HepG2 (cell line): ENCODE measurements around the gene NFATC2. TPM values are rescaled to one million over a fixed set of nuclear protein-coding genes. Genes with fewer than 3 reads are reported as not detected.

Experiments
- ATAC-seq: fragments of 200-7000 bp; cut with Tn5 transposase; 3 replicates; pipeline ENCODE4 v1.9.1; 2020; ENCODE audit warnings: mild to moderate bottlenecking, moderate library complexity
- BruUV-seq: library from RNA; stranded (reverse); fragments of 400-500 nt; replicated peaks from 2 replicates; lab custom pipeline; 2021; lab: Mats Ljungman, UMichigan
- CTCF ChIA-PET: fragments of 300-600 bp; formaldehyde crosslinking; extraction: SDS; loops from one replicate; lab custom pipeline; 2021; ENCODE audit warnings: low total read pairs, inconsistent platforms, low intra/inter-chr PET ratio; lab: Yijun Ruan, JAX
- POLR2A ChIA-PET: fragments of 350-600 bp; sonication (Branson Sonifier 250); formaldehyde crosslinking; loops from one replicate; lab custom pipeline; 2020; ENCODE audit warnings: antibody characterized with exemption, inconsistent platforms; lab: Yijun Ruan, JAX
- DNase-seq: peaks from one replicate; pipeline ENCODE4 v3.0.0-alpha.2; 2015; ENCODE audit warnings: low spot score
- FAIRE-seq: peaks from 3 replicates; lab custom pipeline; 2011; peaks lifted over from hg19 to GRCh38; lab: Jason Lieb, UNC
- H2AFZ ChIP-seq: one replicate; pipeline ENCODE4 v1.6.1; 2011; ENCODE audit warnings: low read length, inconsistent platforms
- H3K27ac ChIP-seq: fragments of 300-600 bp; 3 replicates; pipeline ENCODE4 v1.8.0; 2011; ENCODE audit warnings: mixed run types, mild to moderate bottlenecking, mixed read lengths, low read length, inconsistent platforms; ENCODE audit not compliant: insufficient read depth; ENCODE audit errors: extremely low read length
- H3K27me3 ChIP-seq, 2 experiments: fragments of 200-600 bp in 1 of 2; 2 replicates in 1 of 2; 3 replicates in 1 of 2; pipeline versions ENCODE4 v1.6.0 to v1.8.0; 2011; ENCODE audit warnings: low read length in 2 of 2, mild to moderate bottlenecking in 2 of 2, moderate library complexity in 2 of 2, inconsistent platforms in 1 of 2; ENCODE audit not compliant: insufficient read depth in 2 of 2, control insufficient read depth in 1 of 2
- H3K36me3 ChIP-seq, 2 experiments: fragments of 200-600 bp in 1 of 2; replicated peaks in 1 of 2; 2 replicates in 1 of 2; 3 replicates in 1 of 2; pipeline versions ENCODE4 v1.5.1 to v1.8.0; 2011; ENCODE audit warnings: low read length in 2 of 2, inconsistent platforms in 1 of 2; ENCODE audit not compliant: insufficient read depth in 2 of 2, control insufficient read depth in 1 of 2
- H3K4me1 ChIP-seq: 2 replicates; pipeline ENCODE4 v1.5.1; 2012; ENCODE audit warnings: low read length, inconsistent platforms; ENCODE audit not compliant: insufficient read depth
- H3K4me2 ChIP-seq: 2 replicates; pipeline ENCODE4 v1.6.0; 2011; ENCODE audit warnings: low read depth, low read length, inconsistent platforms
- H3K4me3 ChIP-seq, 3 experiments: fragments of 200-600 bp in 1 of 3; sonication (generic), shearing (Covaris generic) in 1 of 3; replicated peaks in 1 of 3; 2 replicates each; pipeline ENCODE4 v1.5.1; 2011 to 2016; ENCODE audit warnings: low read length in 3 of 3, inconsistent platforms in 2 of 3, low read depth in 2 of 3, mild to moderate bottlenecking in 2 of 3, control low read depth in 1 of 3, mixed read lengths in 1 of 3; ENCODE audit not compliant: insufficient read depth in 1 of 3
- H3K79me2 ChIP-seq: one replicate; pipeline ENCODE4 v1.6.1; 2011; ENCODE audit warnings: low read length, inconsistent platforms; ENCODE audit not compliant: insufficient read depth
- H3K9ac ChIP-seq: 2 replicates; pipeline ENCODE4 v1.6.0; 2011; ENCODE audit warnings: mild to moderate bottlenecking, low read depth, low read length, inconsistent platforms; ENCODE audit not compliant: insufficient read depth
- H3K9me3 ChIP-seq: 2 replicates; pipeline ENCODE4 v1.5.1; 2012; ENCODE audit warnings: mild to moderate bottlenecking, low read length
- H4K20me1 ChIP-seq: 2 replicates; pipeline ENCODE4 v1.6.0; 2011; ENCODE audit warnings: inconsistent platforms, mild to moderate bottlenecking, low read length, moderate library complexity; ENCODE audit not compliant: insufficient read depth
- GMEB2 ChIP-seq: IDR thresholded peaks from 2 replicates; pipeline ENCODE4 v1.6.1; 2016; ENCODE audit warnings: missing biosample characterization, missing genetic modification reagents, low read depth
- IKZF4 ChIP-seq: sonication (generic); formaldehyde crosslinking; IDR thresholded peaks from 2 replicates; pipeline ENCODE4 v1.5.1; 2020; ENCODE audit warnings: borderline replicate concordance, mild to moderate bottlenecking, low read depth, missing genetic modification reagents; ENCODE audit errors: not compliant biosample characterization
- RXRA ChIP-seq: sonication (generic); formaldehyde crosslinking; IDR thresholded peaks from 2 replicates; pipeline ENCODE4 v1.5.1; 2020; ENCODE audit warnings: missing genetic modification reagents
- SMARCE1 ChIP-seq: fragments of 450-650 bp; IDR thresholded peaks from 2 replicates; pipeline ENCODE4 v1.6.1; 2017; ENCODE audit warnings: borderline replicate concordance
- ZBTB39 ChIP-seq: sonication (generic); formaldehyde crosslinking; IDR thresholded peaks from 2 replicates; pipeline ENCODE4 v1.5.0; 2020; ENCODE audit warnings: missing genetic modification reagents
- ZNF292 ChIP-seq: sonication (generic); formaldehyde crosslinking; IDR thresholded peaks from 2 replicates; pipeline ENCODE4 v1.8.1; 2022; ENCODE audit warnings: mild to moderate bottlenecking, low read depth, missing genetic modification reagents, borderline replicate concordance
- ZNF512 ChIP-seq: sonication (generic); formaldehyde crosslinking; IDR thresholded peaks from 2 replicates; pipeline ENCODE4 v1.4.0; 2020; ENCODE audit warnings: mild to moderate bottlenecking, missing genetic modification reagents
- WGBS: methylation state at CpG from one replicate; pipeline ENCODE4 v1.1.6; 2017; ENCODE audit warnings: low lambda C conversion rate; 5-methylcytosine and 5-hydroxymethylcytosine counted together
- in situ Hi-C: cut with HindIII; loops from 2 replicates; pipeline ENCODE4 v1.10.0; 2017; ENCODE audit warnings: low pct_unique_long_range_greater_than_20kb; ENCODE audit not compliant: extremely low pct_ligation_motif_present
- intact Hi-C: fragments of 100-400 bp; cut with micrococcal nuclease; formaldehyde crosslinking; loops from one replicate; pipeline ENCODE4 v1.10.0; 2022; ENCODE audit not compliant: unreplicated experiment
- polyA plus RNA-seq, 8 experiments: library from polyadenylated mRNA; depleted of rRNA in 3 of 8; stranded (reverse) in 7 of 8; unstranded in 1 of 8; fragments of >200 nt; fragmentation: Illumina TruSeq in 4 of 8; extraction: Trizol in 4 of 8; gene quantifications; 2 replicates each; pipeline versions ENCODE4 v1.2.1 to v1.2.3, GENCODE V29; 2011 to 2016; ENCODE audit warnings: low read depth in 4 of 8, missing spikeins in 1 of 8, mixed read lengths in 1 of 8; ENCODE audit not compliant: insufficient read depth in 1 of 8
- total RNA-seq, 5 experiments: library from RNA; depleted of rRNA; stranded (reverse); fragments of >200 nt; fragmentation: Illumina TruSeq; extraction: Trizol; gene quantifications; 2 replicates each; pipeline ENCODE4 v1.2.3, GENCODE V29; 2016; ENCODE audit warnings: low read depth in 1 of 5

NFATC2 gene
- total and polyA plus RNA-seq, 2 of the 13 experiments (the other 11 are each of a cell fraction or from before 2014, with no cell fraction given), result 1.9 to 3.3 TPM

GRCh38 chr20:51584116-51584515 lies 41.6 kb upstream of the NFATC2 start:
- no peak overlapping the region for H3K9ac ChIP-seq
- no peak overlapping the region for H3K4me2 ChIP-seq
- no peaks in the 10 kb centered on the region for H3K4me1 ChIP-seq
- no peaks in the 10 kb centered on the region for H4K20me1 ChIP-seq
- H3K36me3 ChIP-seq, result no peaks in the 10 kb centered on the region
- H2AFZ ChIP-seq, result no peak overlapping the region
- intact Hi-C loops (no loop called here), in situ Hi-C loops (loop anchor here (25.0 kb wide), 1 partner anchor 597 kb away; no protein-coding TSS in a partner anchor)
- H3K79me2 ChIP-seq, result no peaks in the 10 kb centered on the region
- no peaks in the 10 kb centered on the region for H3K9me3 ChIP-seq
- 42% methylated on average over 8 of the region's 8 CpGs for WGBS
- DNase-seq (no peak), FAIRE-seq (no peak), ATAC-seq (no peak)
- no peak overlapping the region for H3K4me3 ChIP-seq
- no TSS peak for BruUV-seq
- ChIA-PET CTCF (no interaction called here), POLR2A (no interaction called here)
- peaks cover 0 to 28% of the 10 kb centered on the region in 2 experiments; a peak in 1 of 5 replicates for H3K27me3 ChIP-seq
- no peak for TF ChIP-seq ZNF292 (CRISPR knock-in tag)
- no peak for TF ChIP-seq IKZF4 (CRISPR knock-in tag)
- TF ChIP-seq GMEB2 (CRISPR knock-in tag), result no peak
- no peak for TF ChIP-seq ZNF512 (CRISPR knock-in tag)
- TF ChIP-seq SMARCE1, result no peak
- no peak for TF ChIP-seq RXRA (CRISPR knock-in tag)
- no peak for TF ChIP-seq ZBTB39
- H3K27ac ChIP-seq, result no peak overlapping the region
